ENCODE measurements around the gene PPY.
A peak's percentile ranks its signal among the peaks of the same experiment; 100 is the strongest.
"Not testable (repeated sequence)": the region's sequence is repeated elsewhere in the genome, so short reads cannot be mapped to it uniquely, and the experiment has no call there.

Gene PPY

DNA sequence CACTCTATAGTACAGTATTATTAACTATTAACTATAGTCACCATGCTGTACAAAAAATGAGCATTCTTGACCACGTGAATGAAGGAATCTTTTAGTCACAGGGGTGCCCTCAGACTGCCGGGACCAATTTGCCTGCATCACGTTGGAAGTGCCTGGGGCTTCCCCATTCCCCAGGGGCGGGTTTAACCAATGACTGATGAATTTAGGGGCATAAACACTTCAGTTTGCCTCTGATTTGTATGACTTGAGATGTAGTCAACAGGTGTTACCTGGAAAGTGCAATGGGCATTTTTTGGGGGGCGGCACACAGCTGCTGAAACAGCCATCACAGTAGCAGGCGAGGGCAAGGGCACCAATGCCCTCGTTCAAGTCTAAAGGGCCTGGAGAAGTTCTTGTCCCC is 20.2 kb upstream of the PPY start:
- no peak for DNase-seq

DNA sequence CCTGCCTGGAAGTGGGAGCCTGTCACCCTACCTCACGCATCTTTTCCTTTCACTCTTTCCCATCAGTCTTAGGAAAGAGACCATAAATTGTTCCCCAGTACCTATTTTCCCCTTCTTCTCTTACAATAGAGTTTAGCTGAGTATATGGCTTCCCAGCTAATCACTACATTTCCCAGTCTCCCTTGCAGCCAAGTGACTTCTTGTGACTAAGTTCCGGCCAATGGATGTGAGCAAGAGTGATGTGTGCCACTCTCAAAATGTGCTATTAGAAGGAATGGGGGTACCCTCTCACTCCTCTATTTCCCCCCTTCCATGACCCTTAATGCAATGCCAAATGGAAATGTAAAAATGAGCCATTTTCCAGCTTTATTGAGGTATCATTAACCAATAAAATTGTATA is 19.7 kb upstream of the PPY start:
- no peak for DNase-seq

DNA sequence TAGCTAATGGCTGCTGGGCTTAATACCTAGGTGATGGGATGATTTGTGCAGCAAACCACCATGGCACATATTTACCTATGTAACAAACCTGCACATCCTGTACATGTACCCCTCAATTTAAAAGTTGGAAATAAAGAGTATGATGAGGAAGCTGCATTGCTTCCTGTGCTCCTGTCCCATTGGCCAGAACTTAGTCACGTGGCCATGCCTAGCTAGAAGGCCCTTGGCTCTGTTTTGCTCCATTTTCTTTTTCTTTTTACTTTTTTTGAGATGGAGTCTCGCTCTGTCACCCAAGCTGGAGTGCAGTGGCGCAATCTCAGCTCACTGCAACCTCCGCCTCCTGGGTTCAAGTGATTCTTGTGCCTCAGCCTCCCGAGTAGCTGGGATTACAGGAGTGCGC is 19.0 kb upstream of the PPY start:
- DNase-seq = not testable (repeated sequence)

DNA sequence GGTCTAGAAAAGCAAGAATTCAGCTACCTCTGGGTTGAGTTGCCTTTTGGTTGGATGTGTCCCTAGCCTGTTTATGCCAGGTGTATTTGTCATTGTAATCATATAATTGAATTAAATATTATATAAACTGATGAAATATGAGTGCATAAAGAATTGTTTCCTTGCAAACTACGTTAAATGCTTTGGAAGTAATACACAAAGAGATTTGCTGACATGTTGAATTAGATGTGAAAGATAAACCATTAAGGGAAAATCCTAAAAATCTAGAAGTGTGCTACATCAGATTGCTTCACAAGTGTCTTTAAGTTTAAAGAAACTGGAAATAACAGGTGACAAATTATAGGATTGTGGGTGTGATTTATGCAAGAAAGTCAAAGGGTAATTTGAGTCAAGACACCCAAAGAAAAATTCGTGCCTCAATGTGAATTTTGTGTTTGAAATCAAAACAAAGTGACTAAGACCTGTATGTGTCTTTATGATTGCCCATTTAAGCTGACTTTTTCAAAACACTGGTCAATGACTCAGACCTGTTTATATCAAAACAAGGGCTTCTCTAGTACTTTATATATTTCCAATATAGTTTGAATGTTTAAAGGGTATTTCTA is 16.6 kb upstream of the PPY start:
- DNase-seq = no peak

DNA sequence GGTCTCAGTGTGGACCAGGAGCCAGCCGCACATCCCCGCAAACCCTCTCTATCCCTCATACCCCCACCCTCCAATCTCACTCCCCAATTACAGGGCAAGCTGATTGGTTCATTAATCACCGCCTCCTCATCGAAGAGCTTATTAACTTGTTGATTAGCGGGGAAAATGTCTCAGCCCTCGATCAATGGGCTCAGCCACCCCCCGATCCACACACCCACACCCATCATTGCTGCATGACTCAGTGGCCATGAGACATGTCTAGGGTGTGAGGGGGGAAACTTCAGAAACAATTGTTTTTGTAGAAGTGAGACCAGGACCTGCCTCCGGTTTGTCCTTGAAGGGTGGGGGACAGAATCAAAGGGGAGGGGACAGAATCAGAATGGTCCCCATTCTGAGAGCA is 13.9 kb upstream of the PPY start:
- no peak for DNase-seq

DNA sequence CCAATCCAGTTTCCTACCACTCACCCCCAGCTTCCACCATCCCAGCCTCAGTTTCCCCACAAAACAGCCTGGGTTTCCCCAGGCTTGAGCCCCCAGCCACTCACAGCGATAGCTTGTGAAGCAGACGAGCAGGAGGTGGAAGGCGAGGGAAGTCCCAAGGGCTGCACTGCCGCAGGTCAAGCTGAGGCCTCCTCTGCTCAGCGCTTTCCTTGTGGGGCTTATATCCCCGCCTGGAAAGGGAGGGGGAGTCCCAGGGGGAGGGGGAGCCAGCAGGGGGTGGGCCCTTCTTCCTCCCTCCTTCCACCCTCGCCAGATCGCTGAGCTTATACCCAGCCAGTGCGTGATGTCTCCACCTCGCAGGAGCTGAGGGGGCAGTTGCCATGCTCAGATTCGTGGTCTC is 11.5 kb upstream of the PPY start, which contains the start of gene PYY:
PYY (minus strand) TSS at position 195 of the 400 bp plus-strand sequence. CDS start 457 bp downstream, outside the sequence.
- DNase-seq = no peak

DNA sequence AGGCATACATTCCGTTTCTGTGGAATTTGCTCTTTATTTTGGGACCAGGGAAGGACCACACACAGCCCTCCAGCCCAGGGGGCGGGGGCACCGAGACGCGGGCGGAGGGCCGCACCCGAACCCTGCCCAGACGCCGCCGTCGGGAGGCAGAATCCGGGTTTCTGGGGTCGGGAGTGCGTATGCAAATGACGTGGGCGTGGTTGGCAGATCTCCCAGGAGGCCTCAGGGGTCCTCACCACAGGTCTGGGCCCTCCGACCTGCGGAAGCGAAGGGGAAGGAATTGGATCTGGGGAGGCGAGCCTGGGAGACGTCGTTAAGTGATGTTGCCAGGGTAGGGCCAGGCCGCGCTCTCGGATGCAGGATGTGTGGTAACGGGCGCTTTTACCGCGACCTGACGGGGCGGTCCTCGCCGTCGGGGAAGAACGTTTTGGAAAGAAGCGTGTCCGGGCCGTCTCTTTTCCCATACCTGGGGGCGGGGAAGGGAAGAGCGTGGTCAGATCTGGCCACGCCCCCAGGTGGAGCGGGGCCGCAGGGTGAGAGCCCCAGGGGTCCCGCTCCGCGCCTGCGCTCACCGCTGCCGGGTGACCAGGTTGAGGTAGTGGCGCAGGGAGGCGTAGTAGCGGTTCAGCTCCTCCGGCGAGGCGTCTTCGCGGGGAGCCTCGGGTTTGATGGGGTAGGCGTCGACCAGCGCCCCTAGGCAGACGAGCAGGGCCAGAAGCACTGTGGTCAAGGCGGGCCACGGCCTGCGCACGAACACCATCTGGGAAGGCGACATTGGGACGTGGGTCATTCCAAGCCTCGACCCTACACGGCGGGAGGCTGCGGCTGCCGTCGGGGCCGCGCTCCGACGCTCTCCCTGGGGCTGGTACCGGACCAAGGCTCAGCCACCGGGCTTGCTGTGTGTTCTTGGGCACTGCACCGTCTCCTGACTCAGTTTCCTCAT is 10.7 kb upstream of the PPY start:
- no peak for DNase-seq

DNA sequence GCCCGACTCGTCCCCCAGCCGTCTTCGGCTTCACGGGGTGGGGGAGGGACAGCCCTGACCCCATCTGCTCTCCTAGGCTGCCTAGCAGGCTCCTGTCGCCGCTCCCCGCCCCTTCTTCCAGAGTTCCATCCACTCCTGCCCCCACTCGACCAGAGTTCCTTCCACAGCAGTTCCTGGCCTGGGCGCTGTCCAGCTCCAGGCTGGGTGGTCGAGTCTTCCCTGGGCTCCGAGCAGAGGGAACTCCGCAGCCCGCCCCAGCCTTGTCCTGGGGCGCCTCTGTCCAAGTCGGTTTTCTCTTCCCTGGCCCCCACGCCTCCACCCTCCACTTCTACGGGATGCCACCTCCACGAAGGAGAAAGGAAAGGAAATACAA is 10.1 kb upstream of the PPY start:
- no peak for DNase-seq

DNA sequence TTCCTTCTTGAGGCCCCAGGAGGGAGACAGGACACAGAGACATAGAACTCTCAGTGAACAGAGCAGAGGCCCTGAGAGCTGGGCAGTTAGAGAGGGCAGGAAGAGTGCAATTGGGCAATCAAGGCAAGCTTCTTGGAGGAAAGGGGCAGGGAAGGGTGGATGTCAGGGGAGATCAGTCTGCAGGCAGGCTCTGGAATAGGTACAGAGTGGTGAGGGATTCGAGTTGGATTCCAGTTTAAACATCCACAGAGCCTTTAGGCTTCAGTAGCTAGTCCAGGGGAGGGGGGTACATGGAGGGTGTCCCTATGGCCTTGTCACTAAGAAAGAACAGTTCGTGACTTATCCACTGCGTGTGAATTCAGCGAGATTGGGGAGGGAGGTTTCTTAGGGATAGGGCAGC is 9.5 kb upstream of the PPY start:
- DNase-seq = no peak

DNA sequence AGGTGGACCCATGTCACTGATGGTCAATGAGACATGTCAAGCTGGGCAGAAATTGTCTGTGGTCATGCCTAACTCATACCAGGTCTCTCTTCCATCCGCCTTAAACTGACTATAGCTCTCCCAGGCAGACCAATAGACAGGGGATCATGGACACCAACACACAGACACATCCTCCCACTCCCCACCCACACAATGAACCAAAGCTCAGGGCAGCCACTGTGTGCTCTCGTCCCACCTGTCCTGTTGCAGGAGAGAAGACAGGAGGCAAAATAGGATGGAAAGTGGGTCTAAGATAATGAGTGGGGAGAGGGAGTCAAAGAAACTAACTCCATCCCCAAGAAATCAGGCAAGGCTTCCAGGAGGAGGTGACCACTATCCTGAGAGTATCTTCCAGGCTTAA is 8.3 kb upstream of the PPY start:
- DNase-seq = no peak

DNA sequence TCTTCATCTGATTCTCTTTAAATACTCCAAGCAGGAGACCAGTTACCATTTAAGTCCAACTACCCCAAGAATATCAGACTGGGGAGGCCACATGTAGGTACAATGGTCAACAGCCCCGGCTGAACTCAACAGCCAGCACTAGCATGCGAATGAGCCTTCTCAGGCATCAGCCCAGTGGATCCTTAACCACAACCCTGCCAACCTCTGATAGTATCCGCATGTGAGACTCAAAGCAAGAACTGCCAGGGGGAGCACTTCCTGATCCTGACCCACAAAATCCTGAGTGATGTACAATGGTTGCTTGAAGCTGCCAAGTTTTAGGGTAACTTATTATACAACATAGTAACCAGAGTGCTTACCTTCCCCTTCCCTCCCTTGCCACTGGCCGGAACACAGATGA is 7.5 kb upstream of the PPY start:
- no peak for DNase-seq

DNA sequence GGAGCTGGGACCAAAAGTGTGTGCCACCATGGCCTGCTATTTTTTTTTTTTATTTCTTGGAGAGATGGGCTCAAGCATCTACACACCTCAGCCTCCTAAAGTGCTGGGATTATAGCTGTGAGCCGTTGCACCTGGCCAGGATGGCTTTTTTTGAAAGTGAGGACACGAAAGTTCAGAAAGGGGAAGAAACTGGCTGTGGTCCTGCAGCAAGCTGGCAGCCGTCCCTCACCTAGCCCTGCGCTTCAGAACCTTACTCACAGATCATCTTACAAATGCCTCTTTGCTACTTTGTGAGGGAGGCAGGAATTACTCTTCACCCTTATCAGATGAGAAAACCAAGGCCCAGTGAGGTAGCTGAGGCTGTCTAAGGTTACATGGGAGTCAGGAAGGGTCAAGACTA is 4.5 kb upstream of the PPY start:
- DNase-seq = no peak

DNA sequence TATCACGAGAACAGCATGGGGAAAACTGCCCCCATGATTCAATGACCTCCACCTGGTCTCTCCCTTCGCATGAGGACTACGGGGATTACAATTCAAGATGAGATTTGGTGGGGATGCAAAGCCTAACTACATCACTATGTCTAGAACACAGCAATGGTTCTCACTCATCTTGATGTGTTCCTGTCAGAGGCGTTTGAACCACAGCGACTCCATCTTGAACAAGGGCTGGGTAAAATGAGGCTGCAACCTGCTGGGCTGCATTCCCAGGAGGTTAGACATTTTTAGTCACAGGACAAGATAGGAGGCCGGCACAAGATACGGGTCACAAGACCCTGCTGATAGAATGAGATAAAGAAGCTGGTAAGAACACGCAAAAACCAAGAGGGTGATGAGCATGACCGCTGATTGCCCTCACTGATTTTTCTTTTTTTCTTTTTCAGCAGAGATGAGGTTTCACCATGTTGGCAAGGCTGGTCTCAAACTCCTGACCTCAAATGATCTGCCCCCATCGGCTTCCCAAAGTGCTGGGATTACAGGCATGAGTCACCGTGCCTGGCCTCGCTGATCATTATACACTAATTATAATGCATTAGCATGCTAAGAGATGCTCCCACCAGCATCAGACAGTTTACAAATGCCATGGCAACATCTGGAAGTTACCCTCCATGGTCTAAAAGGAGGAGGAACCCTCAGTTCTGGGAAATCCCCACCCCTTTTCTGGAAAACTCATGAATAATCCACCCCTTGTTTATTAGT is 3.0 kb upstream of the PPY start:
- no peak for DNase-seq

DNA sequence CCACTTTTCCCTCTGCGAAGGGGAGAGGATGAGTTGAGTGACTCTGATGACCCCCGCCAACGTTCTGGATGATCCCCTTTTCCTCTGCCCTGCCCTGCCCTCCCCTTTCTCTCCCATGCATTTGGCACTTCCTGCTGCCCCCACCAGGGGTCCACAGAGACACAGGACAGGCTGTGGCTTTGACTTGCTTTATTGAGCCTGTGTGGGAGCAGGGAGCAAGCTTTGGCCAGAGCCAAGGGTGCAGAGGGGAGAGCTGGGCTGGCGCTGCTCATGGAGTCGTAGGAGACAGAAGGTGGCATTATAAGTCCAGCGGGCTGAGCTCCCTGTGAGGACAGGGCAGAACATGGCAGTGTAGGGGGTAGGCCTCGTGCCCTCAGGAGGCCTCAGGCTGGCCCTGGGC is 1.6 kb downstream of the PPY start:
- peak; percentile 23 for DNase-seq

DNA sequence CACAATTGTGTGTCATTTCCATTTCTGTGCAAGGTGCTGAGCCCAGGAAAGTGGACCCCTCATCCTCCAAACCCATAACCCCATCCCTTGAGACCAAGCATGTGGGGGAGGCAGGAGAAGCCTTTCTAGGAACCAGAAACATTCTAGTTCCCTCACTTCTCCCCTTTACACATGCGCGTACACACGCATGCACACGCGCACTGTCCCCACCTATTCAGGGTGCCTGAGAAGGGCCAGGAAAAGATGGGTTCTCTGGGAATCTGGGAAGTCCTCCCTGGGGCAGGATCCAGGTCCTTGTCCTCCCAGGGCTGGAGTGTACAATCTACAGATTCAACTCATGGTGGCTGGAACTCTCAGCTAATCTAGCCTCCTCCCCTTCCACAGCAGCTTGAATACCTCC is 2.4 kb downstream of the PPY start:
- no peak for DNase-seq

DNA sequence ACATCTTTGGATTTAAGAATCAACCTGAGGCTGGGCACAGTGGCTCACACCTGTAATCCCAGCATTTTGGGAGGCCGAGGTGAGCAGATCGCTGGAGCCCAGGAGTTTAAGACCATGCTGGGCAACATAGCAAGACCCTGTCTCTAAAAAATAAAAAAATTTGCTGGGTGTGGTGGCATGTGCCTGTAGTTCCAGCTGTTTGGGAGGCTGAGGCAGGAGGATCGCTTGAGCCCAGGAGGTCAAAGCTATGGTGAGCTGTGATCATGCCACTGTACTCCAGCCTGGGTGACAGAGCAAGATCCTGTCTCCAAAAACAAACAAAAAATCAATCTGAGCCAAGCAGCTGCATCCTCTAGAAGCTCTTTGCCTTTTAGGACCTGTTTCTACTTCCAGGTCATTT is 2.8 kb downstream of the PPY start:
- DNase-seq = not testable (repeated sequence)

DNA sequence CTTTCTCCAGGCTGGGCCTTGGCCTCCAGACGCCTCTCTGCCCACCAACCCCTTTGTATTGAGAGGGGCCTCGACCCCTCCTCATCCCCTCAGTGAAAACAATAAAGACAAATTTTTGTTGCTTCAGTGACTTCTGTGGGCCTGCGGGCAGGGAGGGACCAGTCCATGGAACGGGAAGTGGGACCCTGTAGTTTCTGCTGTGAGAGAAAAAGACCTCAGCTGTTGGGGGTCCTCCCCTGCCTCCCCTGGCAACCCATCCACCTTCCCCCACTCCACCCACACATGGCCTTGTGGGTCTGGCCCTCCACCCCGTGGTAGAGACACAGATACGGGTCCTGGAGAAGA is 3.5 kb downstream of the PPY start:
- DNase-seq = no peak

DNA sequence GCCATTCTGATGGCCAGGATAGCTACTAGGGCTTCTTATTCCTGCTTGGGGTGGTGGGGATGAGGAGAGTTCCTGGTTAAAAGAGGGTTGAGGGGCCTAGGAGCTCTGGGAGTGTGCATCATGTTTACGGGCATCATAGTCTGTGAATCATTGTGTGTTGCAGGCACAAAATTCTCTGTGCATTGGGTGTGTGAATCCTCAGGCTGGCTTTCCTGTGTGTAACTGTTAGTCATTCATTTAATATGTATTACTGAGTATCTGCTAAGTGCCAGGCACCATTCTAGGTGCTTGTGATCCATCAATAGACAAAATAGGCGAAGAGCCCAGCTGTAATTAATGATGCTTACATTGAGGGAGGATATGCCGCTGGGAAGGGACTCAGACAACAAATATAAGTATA is 5.8 kb downstream of the PPY start:
- DNase-seq = no peak

DNA sequence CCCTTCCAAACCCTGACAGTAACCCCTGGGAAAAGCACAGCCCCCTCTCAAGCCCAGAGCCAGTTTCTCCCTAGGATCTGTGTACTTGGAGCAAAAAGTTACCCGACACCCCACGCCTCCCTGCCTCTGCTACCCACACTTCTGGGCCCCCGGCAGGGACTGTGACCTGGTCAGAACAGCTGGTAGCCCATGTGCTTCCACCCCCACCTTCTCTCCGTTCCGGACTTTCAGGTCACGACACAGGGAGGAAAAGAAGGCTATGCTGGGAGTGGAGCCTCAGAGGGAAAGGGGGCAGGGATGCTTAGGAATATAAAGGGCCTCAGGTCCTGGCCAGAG is 6.4 kb downstream of the PPY start:
- DNase-seq = no peak

DNA sequence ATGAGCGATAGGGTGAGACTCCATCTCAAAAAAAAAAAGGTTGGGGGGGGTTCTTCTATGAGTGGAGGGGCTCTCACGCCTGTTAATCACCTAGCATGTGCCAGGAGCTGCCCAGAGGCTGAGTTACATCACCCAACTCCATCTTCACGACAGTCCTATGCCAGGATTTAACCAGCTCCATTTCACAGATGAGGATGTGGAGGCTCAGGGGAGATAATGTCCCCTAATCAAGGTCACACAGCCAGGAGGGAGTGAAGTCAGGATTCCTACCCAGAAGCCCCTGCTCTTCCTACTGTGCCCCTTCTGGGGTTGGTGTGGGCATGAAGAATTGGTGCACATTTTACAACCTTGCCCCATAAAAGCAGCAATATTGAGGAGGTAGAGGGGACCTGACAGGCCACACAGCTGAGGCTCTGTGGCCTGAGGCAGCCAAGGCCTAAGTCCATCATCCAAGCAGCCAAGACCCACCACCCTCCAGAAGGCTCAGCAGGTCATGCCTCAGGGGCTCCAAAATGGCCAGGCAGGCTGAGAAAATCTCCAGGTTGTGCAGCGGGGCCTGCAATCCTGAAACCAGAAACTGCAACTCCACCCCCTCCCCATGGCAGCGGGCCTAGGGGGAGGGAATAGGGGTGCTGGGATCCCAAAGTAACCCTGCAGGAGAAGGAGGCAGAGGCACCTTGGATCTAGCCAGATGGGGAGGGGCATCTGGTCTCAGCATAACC is 6.9 kb downstream of the PPY start:
- DNase-seq = no peak

DNA sequence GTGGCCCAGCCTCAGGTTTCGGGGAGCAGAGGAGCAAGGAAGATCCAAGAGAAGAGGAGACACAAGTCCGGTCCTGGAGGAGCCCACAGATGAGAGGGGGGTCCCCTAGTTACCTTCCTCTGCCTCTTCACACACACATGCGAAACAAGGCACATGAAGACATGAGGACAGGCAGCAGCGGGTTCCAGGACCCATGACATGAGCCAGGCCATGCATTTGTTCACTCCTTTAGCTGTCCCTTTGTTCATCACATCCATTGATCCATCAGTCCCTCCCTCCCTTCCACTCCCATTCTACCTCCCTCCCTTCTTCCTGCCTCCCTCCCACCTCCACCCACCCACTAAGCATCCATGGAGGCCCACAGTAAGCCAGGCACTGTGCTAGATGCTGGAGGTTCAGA is 9.4 kb downstream of the PPY start:
- no peak for DNase-seq

DNA sequence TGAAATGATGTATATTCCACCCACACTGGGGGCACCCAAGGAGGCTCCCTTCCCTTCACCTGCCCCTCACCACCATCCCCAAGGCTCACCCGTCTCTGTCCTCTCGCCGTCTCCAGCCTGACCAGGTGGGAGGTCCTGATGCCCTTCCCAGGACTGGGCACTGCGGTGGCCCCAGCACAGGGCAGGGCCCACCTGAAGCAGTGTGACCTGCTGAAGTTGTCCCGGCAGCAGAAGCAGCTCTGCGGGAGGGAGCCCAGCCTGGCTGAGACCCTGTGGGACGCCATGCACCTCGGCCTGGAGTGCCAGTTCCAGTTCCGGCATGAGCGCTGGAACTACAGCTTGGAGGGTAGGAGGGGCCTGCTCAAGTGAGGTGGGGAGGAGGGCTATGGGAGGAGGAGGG is 9.9 kb downstream of the PPY start:
- DNase-seq = no peak

DNA sequence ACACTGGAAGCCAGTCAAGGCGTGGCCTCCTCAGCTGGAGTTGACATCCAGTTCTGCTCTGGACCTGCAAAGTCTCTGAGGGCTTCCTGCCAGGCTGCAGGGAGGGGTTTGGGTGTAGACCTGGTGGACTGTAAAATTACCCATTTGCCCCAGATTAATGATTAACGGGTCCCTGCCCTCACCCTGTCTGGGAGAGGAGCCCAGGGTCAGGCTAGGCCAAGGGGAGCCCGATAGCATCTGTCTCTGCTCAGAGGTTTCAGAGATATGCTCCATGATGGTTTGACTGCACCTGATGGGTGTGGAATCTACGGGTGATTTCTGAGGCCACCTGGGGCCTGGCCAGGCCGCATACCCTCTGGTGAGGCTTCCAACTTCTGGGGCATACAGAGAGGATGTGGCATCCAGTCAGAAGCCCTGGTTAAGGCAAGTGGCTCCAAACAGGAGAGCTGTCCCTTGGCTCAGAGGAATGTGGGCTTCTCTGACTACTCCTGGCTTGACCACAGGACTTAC is 11.2 kb downstream of the PPY start:
- DNase-seq = no peak

Data from NCI-H1092 (cell line).